HG03196 (cell line): ENCODE measurements around the gene XAF1.
"Not testable (repeated sequence)": the region's sequence is repeated elsewhere in the genome, so short reads cannot be mapped to it uniquely, and the experiment has no call there.

Experiments
- ATAC-seq: cut with Tn5 transposase; IDR thresholded peaks from one replicate; pipeline ENCODE4 v1.9.1; 2021; ENCODE audit not compliant: unreplicated experiment

The XAF1 gene

DNA sequence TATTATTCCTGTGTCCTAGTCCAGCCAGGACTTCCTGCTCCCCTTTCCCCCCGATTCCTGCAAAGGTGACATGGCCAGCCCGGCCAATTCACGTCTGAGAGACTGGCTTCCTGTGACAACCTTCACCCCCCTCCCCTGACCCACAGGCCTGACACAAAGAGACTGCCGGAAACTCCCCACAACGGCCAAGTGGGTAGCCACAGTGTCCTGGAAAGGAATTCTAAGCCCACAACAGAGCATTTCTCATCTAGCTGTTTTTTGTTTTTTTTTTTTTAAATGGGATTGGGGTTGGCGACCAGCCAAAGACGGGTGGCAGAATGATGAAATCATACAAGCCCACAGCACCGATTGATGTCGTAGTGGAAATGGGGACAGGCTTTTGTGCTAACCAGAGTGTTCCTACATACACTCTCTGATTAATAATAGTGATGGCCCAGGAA lies 2.8 kb upstream of the XAF1 start:
- ATAC-seq = no peak

DNA sequence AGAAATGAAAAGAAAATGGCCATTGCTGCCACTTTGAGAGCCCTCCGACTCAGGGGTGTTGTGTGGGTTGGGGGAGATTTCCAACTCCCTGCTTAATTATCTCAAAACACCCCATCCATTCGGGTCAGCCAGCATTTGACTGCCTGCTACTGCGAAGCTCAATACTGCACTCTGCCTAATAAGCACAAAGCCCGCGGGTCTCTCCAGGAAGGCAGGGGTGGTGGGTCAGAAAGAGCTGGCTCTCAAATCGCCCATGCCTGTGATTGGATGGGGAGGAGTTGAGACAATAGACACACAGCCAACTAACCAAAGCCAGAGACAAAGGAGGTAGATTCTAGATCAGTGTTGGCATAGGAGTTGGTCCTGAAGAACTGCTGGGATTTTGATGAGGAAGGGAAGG lies 2.3 kb upstream of the XAF1 start:
- no peak for ATAC-seq

DNA sequence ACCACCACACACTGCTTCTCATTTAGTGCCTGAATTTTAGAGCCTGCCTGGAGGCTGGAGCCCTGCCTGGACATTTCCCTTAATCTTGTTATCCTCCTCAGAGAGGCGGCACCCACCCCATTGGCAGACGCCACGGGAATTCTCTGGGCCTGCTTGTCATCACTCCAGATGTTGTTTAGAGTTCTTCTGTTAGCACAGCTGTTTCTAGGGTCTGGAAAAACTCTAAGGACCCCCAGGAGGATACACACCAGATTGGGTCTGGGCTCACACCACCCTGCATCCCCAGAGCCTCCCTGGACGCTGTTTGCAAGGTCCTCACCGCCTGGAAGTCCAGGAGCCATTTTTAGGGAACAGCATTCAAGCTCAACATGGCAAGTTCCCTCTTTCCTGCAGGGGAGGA lies 565 bp upstream of the XAF1 start:
- ATAC-seq = no peak

DNA sequence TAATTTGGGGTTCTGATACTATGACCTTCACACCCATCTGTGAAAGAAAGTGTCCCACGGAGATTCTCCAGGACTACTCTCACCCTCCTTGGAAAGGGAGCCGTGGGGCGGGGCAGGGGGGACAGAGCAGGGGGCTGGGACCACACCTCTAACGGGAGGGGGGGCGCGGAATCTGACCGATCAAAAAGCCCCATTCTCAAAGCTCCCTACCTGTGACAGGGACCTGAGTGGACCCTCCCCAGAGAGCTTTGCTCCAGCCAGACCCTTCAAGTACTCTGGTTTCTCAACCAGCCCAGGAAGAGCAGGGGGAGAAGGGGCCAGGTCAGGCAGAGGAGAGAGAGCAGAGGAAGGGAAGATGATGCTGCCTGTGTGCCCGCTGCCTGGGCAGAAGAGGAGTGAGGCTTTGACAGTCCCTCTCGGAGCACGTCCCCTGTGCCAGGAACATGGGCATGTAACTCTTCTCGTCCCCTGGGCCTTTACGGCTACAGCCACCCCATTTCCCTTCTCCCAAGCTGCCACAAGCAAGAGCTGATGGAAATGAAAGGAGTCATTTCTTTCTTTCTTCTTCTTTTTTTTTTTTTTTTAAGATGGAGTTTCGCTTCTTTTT lies 682 bp downstream of the XAF1 start:
- no peak for ATAC-seq

DNA sequence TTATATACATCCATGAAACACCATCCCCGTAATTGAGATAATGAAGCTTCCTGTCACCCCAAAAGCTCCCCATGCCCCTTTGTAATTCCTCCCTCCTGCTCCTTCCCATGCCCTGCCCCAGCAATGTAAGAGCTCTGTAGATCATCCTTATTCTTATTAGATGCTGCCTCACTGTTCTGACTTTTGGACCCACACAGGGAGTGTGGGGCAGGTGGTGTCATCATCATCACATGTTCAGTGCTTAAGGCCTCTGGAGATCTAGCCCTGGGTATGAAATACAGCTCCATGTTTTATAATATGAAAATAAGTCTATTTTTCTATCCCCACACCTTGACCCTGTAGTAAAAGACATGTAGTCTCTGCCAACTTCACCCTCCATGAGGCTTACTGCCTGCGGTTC lies 1.9 kb downstream of the XAF1 start:
- no peak for ATAC-seq

DNA sequence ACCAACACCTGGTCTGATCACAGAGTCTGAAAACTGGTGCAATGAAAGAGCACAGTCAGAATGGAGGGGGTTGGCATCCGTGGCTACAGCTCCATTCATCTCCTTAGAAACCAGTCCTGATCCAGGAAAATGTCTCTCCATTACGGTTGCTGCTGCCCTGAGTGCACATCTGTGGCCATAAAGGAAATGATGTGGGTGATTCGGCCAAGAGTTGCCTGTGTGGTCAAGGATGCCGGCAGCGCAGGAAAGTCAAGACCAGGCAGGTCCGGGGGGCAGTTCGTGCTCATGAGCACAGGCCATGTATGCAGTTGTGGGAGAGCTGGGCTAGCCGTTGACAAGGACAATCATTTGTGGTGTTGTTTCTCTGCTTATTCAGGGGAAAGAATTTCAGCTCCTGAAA lies 5.9 kb downstream of the XAF1 start:
- no peak for ATAC-seq

DNA sequence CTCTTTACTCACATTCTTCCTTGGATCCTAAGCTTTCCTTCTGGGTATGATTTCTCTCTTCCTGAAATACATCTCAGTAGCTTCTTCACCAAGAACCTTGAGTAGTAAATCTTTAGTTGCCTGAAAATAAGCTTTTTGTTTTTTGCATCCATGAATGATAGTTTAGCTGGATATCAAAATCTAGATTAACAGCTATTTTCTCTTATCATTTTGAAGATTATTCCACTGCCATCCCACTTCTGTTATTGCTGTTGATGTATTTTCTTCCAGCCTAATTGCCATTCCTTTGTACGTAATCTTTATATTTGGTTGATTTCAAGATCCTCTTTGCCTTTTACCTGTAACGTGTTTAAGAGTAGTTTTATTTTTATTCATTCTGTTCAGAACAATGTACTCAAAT lies 12.6 kb downstream of the XAF1 start:
- no peak for ATAC-seq

DNA sequence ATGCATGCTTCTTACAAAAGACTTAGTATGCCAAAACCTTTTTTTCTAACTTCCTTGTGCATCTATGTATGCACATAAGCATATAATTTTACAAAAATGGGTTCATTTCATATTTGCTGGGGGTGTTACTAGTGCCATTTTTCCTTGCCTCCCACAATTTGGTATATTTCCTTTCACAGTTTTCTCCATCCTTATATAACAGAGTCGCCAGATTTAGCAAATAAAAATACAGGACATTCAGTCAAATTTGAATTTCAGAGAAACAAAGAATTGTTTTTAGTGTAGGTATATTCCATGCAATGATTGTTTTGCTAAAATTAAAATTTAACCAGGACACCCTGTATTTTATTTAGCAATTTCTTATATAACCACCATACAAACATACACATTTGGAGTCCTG lies 16.2 kb downstream of the XAF1 start:
- no peak for ATAC-seq

DNA sequence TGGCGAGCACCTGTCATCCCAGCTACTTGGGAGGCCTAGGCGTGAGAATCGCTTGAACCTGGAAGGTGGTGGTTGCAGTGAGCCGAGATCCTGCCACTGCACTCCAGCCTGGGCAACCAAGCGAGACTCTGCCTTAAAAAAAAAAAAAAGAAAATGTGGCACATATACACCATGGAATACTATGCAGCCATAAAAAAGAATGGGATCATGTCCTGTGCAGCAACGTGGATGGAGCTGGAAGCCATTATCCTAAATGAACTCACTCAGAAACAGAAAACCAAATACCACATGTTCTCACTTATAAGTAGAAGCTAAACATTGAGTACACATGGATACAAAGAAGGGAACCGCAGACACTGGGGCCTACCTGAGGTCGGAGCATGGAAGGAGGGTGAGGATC lies 19.1 kb downstream of the XAF1 start:
- not testable (repeated sequence) for ATAC-seq

DNA sequence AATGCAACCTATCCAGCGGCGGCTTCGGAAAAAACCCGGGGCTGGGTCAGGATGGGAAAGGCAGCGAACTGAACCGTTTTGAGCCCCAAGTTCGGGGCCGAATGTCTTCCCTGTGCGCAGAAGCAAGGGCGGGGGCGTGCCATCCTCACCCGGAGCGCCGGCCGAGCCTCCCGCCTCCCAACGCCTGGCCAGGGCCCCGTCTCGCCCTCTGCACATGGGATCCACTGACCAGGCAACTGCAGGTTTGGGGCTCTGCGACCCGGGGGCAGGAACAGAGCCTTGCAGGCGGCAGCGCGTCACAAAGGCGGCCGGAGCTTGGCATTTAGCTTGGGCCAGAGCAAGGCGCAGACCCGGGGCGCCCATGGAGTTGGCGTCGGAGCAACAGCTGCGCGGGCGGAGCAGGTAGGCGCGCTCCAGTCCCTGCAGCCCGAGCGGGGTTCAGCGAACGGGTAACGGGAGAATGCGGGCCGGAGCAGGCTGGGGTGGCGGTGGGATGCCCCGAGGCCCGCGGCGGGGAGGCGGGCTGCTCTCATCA lies 20.1 kb downstream of the XAF1 start, which contains the start of gene FBXO39:
FBXO39 (plus strand) TSS at position 345 of the 535 bp plus-strand sequence. CDS start 3,654 bp downstream, outside the sequence.
- ATAC-seq = no peak

DNA sequence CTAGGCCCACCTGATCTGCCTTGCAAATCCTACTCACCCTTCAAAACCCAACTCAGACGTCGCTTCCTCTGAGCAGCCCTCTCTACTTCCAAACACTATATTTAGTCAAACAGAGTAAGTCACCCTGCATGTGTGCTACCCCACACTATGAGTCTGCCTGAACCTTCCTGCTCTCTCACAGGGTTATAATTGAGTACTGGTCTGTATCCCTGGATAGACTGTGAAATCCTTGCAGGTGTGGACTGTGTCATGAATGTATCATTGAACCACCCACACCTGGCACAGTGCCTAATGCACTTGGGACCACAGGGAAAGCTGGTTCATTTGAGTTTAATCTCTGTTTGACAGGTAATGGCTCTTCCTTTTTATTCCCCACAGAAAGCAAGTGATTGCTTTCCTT lies 23.6 kb downstream of the XAF1 start:
- ATAC-seq = no peak

DNA sequence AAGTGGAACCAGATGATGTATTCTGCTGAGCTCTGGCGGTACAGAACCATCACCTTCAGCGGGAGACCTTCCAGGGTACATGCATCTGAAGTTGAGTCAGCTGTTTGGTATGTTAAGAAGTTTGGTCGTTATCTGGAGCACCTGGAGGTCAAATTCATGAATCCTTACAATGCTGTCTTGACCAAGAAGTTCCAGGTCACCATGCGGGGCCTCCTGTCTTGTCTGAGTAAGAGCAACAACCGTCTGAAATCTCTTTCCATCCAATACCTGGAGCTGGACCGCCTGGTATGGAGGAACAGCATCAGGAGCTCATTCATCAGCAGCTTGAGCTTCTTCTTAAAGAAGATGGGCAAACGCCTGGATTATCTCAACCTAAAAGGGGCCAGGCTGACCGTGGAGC lies 24.2 kb downstream of the XAF1 start:
- ATAC-seq = no peak

DNA sequence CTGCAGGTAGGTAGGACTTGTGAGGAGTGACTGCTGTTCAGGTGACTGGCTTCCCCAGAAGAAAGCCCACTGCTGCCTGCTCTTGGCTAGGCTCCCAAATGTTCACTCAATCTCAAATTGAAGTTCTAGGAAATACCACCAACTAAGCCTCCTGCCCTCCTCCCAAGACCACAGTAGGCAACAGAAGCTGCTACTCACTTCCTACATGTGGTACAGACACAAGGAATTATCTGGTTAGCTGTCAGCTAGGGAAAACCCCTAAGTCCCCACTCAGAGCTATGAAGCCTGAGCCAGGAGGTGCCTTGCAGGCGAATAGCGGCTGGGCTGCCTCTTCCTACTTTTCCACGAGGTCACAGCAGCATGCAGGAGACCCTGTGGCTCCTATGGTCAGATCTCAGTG lies 25.0 kb downstream of the XAF1 start:
- ATAC-seq = no peak

DNA sequence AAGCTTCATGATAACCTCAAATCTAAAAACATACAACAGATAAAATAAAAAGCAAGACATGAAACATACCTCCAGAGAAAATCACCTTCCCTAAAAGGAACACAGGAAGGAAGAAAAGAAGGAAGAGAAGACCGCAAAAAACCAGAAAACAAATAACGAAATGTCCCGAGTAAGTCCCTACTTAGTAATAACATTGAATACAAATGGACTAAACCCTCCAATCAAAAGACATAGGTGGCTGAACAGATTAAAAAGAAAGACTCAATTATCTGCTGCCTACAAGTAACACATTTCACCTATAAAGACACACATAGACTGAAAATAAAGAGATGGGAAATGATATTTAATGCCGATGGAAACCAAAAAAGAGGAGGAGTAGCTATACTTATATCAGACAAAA lies 26.4 kb downstream of the XAF1 start:
- no peak for ATAC-seq

DNA sequence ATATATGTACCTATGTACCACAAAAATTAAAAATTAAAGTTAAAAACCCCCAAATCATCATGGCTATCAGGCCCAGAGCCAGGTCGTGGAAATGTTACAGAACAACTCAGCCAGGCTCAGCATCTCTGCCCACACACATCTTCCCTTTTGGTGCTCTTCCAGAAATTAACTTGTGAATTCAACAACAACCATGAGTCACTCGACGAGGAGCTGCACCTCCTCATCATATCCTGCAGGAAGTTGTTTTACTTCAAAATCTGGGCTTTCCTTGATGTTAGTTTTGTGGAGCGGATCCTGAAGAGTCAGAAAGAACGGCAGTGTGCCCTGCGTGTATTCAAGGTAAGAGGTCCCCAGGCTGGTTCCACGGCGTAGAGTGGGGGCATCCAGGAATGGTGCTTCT lies 30.8 kb downstream of the XAF1 start:
- ATAC-seq = no peak

DNA sequence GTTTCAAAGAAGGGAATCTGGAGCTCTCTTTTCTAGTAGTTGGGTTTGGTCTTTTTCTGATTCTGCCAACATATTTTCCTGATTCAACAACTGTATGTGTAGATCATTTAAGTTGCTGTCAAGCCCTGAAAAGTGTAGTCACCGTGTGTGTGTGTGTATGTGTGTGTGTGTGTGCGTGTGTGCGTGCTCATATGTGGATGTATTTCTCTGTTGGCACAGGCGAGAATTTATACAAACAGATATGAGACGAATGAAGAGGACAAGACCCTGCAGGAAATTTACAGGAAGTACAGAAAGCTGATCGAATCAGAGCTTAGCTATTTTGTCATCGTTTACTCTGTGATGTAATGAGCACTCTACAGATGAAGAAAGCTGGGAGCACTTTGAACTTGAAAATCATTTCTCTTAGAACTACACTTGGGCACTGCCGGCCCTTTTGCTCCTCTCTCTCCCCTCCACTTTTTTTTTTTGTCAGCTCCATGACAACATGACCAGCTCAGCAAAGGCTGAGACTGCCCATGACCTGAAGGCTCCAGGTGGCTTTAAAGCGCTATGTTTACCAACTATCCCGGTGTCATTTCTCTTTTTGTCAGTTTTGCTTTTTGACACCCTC lies 31.3 kb downstream of the XAF1 start:
- ATAC-seq = no peak

DNA sequence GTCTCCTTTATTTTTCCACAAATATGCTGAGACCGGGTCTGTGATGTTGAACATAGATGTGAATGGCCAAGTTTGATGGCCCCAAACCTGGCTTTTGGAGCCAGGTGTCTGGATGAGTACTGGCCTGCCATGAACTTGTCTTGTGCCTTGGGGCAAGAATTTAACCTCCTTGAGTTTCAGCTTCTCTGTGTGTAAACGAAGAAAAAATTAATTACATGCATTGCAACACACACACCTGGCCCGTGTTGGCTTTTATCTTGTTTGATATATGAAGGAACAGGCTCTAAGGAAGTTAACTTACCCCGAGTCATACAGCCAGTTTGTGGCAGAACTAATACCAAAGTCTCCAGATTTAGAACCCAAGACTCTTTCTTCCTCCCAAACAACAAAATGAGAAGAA lies 33.3 kb downstream of the XAF1 start:
- ATAC-seq = no peak

DNA sequence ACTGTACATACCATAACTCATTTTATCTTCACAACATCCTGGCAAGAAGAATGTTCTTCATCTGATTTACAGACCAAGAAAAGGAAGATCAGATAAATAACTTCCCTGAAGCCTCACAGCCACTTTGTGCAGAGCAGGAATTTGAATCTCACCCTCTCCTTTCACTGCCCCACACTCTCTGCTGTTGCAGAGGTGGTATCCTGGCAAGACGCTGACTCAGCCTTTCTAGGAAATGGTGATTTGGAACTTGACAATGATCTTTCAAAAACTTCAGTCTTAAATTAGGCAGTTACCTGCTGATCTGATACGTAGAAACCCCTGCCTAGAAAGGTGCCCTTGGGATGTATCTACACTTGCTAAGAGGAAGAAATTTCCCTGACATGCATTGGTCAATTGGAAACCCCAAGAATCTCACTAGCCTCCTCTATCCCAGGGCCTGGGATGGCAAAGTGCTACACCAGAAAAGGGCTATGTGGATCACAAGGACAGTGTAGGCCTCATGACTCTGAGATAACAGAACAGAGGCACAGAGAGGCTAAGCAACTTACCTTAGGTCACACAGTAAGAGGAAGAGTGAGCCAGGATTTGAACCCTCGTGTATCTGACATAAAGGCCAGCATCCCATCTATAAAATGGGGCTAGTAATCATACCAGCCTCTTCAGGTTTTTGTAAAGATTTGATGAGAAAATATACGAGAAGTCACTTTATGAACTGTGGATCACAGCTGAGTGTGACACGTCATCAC lies 38.1 kb downstream of the XAF1 start:
- no peak for ATAC-seq

DNA sequence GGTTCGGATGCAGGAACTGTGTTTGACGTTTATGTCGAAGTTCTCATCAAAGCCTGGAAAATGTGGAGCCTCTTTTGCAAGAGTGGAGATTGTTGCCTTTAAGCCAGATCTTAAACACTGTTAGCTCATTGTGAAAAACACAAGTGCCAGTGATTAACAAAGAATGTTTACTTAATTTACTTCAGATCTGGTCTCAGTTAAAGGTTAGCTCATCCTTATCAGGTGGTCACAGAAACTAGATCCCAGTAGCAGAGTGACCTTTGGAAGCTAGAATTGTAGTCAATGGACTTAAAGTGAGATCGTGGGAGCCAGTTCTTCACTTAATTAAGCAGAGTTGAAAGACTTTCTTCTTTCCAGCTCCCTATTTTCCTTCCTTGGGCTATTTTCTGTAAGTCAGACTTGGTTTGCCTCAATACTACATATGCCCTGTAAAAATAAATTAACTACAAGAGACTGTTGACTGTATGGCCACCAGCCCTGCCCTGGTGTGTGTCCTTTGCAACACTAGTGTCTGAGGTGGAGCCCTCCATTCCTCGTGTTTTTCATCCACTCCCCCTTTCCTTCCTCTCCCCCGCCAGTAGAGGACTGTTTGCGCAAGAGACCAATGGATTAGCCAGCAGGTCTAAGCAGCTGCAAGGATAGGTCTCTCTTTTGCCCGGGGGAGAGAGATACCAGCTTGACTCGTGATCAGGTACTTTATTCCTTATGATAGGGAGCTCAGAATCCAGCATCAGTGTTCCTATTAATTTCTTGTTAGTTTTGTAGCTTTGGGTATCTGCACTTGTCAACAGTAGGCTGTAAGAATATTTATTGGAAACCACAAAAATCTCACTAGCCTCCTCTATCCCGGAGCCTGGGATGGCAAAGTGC lies 40.4 kb downstream of the XAF1 start:
- no peak for ATAC-seq

DNA sequence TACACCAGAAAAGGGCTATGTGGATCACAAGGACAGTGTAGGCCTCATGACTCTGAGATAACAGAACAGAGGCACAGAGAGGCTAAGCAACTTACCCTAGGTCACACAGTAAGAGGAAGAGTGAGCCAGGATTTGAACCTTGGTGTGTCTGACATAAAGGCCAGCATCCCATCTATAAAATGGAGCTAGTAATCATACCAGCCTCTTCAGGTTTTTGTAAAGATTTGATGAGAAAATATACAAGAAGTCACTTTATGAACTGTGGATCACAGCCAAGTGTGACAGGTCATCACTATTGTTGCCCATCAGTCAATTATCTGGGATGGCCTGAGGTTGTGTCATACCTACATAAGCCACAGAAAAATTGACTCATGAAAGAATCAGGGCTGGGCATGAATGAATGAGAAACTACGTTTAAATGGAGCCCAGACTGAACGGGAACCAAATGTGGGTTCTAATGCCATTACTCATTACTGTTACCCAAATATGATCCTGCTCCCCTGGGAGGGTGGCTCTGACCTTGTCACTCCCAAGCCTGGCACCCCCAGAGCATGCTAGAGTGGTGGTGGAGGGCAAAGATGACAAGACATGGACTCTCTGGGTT lies 41.1 kb downstream of the XAF1 start:
- no peak for ATAC-seq
